Choroid plexus epithelial cell (primary cell): Measurements from ENCODE around the gene RAB37.

Source experiments
- DNase-seq: peaks from one replicate; pipeline ENCODE4 v3.0.0-alpha.2; 2010; ENCODE audit warnings: low read depth
- H3K4me3 ChIP-seq: 2 replicates; pipeline ENCODE4 v1.5.1; 2011; ENCODE audit warnings: low read depth, mild to moderate bottlenecking, control low read depth, low read length, moderate library complexity
- TF ChIP-seq, protein P1 (sequence below): conservative IDR thresholded peaks from 2 replicates; pipeline ENCODE4 v1.5.1; 2011; ENCODE audit warnings: low read depth, mild to moderate bottlenecking, control low read depth, inconsistent platforms, low read length, moderate library complexity

The RAB37 gene

DNA sequence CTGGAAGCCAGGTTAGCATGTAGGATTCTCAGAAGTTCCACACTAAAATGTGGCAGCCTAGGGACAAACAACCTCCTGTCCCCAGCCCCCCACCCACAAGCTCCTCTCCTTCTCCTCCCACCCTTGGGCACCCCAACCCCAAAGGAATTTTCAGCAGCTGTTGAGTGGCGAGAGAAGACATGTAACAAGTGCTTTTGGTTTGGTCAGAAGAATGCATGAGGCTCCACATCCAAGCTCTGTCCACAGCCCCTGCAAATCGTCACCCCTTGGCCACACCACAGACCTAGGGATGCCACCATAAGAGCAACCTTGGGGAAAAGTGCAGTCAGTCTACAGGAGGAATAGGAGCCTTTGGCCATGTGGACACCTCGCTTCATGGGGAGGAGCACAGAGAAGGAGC lies 11.9 kb upstream of the RAB37 start:
- H3K4me3 ChIP-seq: no peak overlapping the region
- TF ChIP-seq, protein P1, sequence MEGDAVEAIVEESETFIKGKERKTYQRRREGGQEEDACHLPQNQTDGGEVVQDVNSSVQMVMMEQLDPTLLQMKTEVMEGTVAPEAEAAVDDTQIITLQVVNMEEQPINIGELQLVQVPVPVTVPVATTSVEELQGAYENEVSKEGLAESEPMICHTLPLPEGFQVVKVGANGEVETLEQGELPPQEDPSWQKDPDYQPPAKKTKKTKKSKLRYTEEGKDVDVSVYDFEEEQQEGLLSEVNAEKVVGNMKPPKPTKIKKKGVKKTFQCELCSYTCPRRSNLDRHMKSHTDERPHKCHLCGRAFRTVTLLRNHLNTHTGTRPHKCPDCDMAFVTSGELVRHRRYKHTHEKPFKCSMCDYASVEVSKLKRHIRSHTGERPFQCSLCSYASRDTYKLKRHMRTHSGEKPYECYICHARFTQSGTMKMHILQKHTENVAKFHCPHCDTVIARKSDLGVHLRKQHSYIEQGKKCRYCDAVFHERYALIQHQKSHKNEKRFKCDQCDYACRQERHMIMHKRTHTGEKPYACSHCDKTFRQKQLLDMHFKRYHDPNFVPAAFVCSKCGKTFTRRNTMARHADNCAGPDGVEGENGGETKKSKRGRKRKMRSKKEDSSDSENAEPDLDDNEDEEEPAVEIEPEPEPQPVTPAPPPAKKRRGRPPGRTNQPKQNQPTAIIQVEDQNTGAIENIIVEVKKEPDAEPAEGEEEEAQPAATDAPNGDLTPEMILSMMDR: no peak
- no peak for DNase-seq

DNA sequence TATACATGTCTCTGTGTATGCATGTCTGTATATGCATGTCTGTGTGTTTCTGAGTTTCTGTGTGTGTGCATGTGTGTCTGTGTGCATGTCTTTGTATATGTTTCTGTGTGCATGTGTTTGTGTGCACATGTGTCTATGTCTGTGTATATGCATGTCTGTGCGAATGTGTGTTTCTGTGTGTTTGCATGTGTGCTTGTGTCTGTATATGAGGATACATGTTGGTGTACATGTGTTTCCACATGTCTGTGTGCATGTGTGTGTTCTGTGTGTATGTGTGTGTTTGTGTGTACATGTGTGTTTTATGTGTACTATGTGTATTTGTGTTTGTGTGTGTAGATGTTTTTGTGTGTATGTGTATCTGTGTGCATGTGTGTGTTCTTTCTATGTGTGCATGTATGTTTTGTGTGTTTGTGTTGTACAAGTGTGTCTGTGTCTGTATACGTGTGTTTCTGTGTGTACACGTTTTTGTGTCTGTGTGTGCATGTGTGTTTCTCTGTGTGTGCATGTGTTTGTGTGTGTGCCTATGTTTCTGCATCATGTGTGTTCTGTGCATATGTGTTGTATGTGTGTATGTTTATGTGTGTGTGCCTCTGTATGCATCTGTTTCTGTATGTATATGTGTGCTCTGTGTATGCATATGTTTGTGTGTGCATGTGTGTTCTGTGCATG lies 8.9 kb upstream of the RAB37 start:
- TF ChIP-seq, protein P1: no peak
- DNase-seq: no peak
- no peak overlapping the region for H3K4me3 ChIP-seq

DNA sequence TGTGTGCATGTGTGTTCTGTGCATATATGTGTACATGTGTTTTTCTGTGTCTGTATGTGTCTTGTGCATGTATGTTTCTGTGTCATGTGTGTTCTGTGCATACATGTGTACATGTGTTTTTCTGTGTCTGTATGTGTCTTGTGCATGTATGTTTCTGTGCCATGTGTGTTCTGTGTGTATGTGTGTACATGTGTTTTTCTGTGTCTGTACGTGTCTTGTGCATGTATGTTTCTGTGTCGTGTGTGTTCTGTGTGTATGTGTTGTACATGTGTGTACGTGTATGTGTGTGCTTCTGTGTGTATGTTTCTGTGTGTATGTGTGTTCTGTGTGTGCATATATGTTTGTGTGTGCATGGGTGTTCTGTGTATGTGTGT lies 8.4 kb upstream of the RAB37 start:
- no peak for DNase-seq
- TF ChIP-seq, protein P1: no peak
- H3K4me3 ChIP-seq: no peak overlapping the region

DNA sequence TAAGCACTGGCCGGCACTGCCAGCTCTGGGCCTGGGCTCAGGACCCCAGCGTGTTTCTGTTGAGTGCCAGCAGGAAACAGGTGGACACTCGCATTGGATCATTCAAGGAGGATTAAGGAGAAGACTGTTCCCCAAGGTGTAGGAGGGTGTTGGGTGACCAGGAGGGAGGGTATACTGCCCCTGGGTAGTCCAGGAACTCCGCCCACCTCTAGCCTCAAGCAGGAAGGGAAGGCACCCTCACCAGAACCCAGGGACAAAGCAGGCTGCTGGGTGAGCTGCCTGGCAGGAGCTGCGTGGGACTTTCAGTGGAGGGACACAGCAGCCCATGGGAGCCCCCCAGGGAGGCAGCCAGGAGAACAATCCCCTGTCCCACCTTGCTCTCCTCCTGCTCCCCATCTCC lies 7.7 kb upstream of the RAB37 start:
- H3K4me3 ChIP-seq: no peak overlapping the region
- no peak for DNase-seq
- TF ChIP-seq, protein P1: no peak

DNA sequence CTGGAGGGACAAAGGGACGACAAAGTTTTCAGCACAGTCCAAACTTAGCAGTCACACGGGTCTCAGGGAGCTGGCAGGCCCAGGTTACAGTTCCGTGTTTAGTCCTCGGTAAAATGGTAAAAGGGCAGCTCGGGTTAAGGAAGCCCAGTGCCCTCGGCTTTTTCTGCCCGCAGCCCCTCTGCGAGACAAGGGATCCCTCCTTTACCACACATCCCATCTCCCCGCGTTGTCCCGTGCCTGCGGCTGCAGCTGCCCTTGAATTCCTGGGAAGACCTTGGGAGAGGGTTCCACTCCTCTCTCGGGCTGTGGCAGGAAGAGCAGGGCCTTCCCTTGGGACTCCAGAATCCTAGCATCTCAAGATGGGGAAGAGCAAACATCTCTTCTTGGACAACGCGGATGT lies 7.2 kb upstream of the RAB37 start:
- DNase-seq: no peak
- TF ChIP-seq, protein P1: no peak
- H3K4me3 ChIP-seq: no peak overlapping the region

DNA sequence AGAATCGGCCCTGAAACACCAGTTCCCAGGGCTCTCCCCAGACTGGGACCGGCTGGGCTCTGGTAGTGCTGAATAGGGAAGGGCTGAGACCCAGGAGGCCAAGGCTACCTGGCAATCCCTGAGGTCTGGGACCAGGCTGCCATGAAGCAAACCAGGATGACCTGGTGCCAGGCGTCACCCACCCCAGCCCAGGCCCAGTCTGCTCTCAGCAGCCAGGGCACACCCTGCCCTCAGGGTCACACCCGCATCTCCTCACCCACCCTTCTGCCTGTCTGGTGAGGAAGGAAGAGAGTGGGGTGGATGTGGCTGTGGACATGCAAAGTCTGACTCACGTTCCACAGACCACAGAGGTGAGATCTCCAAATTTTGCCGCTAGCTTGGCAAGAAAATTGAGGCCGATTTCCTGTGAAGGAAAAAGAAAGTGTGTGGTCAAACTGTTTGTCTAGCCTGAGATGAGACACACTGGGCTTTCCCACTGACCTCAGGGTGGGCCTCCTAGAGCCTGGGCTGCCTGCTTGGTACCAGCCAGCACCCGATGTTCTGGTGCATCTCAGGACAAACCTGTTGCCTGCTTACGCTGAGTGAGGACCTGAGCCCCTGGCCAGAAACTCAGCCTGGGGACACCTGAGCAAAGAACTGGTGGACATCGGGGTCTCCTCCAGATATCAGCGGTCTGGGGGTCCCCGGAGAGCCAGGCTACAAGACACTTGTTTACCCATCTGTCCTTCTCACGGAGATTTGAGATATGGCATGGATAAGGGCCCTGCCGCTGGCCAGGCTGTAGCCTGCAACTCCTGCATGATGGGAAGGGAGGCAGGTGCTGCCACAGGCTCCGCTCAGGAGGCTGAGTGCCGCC lies 6.3 kb upstream of the RAB37 start:
- H3K4me3 ChIP-seq: no peak overlapping the region
- no peak for DNase-seq
- TF ChIP-seq, protein P1: no peak

DNA sequence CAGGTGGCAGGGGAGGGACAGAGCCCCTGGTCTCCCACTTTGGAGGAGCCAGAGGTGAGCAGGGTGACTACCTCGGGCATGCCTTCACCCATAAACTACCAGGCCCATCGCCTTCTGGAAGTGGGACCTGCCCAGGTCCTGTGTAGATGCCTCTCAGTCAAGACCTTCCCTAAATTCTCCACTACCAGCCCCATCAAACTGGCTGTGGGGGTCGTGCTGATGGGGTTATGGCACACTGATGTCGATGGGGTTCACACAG lies 5.8 kb upstream of the RAB37 start:
- H3K4me3 ChIP-seq: no peak overlapping the region
- TF ChIP-seq, protein P1: no peak
- DNase-seq: no peak
